Endothelial cell of umbilical vein (primary cell): ENCODE data around the gene TMOD4. TPM values are rescaled to one million over a fixed set of nuclear protein-coding genes. Genes with fewer than 3 reads are reported as not detected.

ENCODE experiments used
- BruUV-seq: library from RNA; stranded (reverse); fragments of 400-500 nt; replicated peaks from 2 replicates; lab custom pipeline; 2021; lab: Mats Ljungman, UMichigan
- CTCF ChIA-PET: fragments of 300-600, 350-600 bp; sonication (Branson Sonifier 250); formaldehyde crosslinking; loops from one replicate; lab custom pipeline; 2021; ENCODE audit warnings: antibody characterized with exemption, inconsistent platforms; lab: Charles Lee
- POLR2A ChIA-PET: fragments of 300-600, 350-600 bp; sonication (Branson Sonifier 250); formaldehyde crosslinking; loops from one replicate; lab custom pipeline; 2021; ENCODE audit warnings: antibody characterized with exemption, inconsistent platforms; lab: Charles Lee
- DNase-seq: peaks from one replicate; pipeline ENCODE4 v3.0.0-alpha.2; 2011; ENCODE audit warnings: low read depth, low spot score
- FAIRE-seq: peaks from 2 replicates; lab custom pipeline; 2011; peaks lifted over from hg19 to GRCh38; lab: Jason Lieb, UNC
- H2AFZ ChIP-seq: 2 replicates; pipeline ENCODE4 v1.6.0; 2012; ENCODE audit warnings: low read depth, low read length, control low read depth, inconsistent platforms
- H3K27ac ChIP-seq: 2 replicates; pipeline ENCODE4 v1.5.1; 2011; ENCODE audit warnings: low read depth, mild to moderate bottlenecking, control low read depth, low read length, moderate library complexity; ENCODE audit not compliant: insufficient read depth
- H3K27me3 ChIP-seq, 2 experiments: 2 replicates each; pipeline versions ENCODE4 v1.6.0 to v1.6.1; 2011; ENCODE audit warnings: low read length in 2 of 2, mixed read lengths in 1 of 2; ENCODE audit not compliant: control insufficient read depth in 2 of 2, insufficient read depth in 2 of 2
- H3K36me3 ChIP-seq, 2 experiments: 2 replicates in 1 of 2; 3 replicates in 1 of 2; pipeline ENCODE4 v1.5.1; 2011; ENCODE audit warnings: low read length in 2 of 2, mild to moderate bottlenecking in 1 of 2, moderate library complexity in 1 of 2; ENCODE audit not compliant: control insufficient read depth in 2 of 2, insufficient read depth in 2 of 2; ENCODE audit errors: extremely low read depth in 1 of 2
- H3K4me1 ChIP-seq: 3 replicates; pipeline ENCODE4 v1.5.1; 2011; ENCODE audit warnings: mild to moderate bottlenecking, low read length; ENCODE audit not compliant: control insufficient read depth, insufficient read depth; ENCODE audit errors: extremely low read depth
- H3K4me2 ChIP-seq: 2 replicates; pipeline ENCODE4 v1.6.1; 2011; ENCODE audit warnings: low read length, control low read depth, mixed read lengths; ENCODE audit not compliant: insufficient read depth
- H3K4me3 ChIP-seq, 3 experiments: fragments of 200-600 bp in 1 of 3; sonication (generic), shearing (Covaris generic) in 1 of 3; replicated peaks in 1 of 3; 2 replicates each; pipeline ENCODE4 v1.5.1; 2011 to 2016; ENCODE audit warnings: control low read depth in 3 of 3, low read length in 3 of 3, mild to moderate bottlenecking in 2 of 3, inconsistent platforms in 1 of 3, low read depth in 1 of 3, moderate library complexity in 1 of 3; ENCODE audit not compliant: insufficient read depth in 1 of 3
- H3K79me2 ChIP-seq: 2 replicates; pipeline ENCODE4 v1.6.0; 2012; ENCODE audit warnings: low read length, inconsistent platforms; ENCODE audit not compliant: control insufficient read depth, insufficient read depth
- H3K9ac ChIP-seq: replicated peaks from 2 replicates; pipeline ENCODE3; 2011; ENCODE audit warnings: low read length, control low read depth; ENCODE audit not compliant: insufficient read depth; ENCODE audit errors: extremely low read depth
- H3K9me1 ChIP-seq: replicated peaks from 3 replicates; pipeline ENCODE4 v1.6.0; 2011; ENCODE audit warnings: mild to moderate bottlenecking, low read length; ENCODE audit not compliant: control insufficient read depth, insufficient read depth; ENCODE audit errors: extremely low read depth
- H3K9me3 ChIP-seq: replicated peaks from 2 replicates; pipeline ENCODE4 v1.5.1; 2012; ENCODE audit warnings: low read length, inconsistent platforms; ENCODE audit not compliant: control insufficient read depth, insufficient read depth
- H4K20me1 ChIP-seq: replicated peaks from 2 replicates; pipeline ENCODE3; 2011; ENCODE audit warnings: mild to moderate bottlenecking, low read length; ENCODE audit not compliant: control insufficient read depth, insufficient read depth; ENCODE audit errors: extremely low read depth
- CTCF ChIP-seq, 2 donors: IDR thresholded peaks; 1 replicate in 1 of 2; 2 replicates in 1 of 2; pipeline ENCODE4 v1.5.1; 2011; ENCODE audit warnings: low read length in 2 of 2, mild to moderate bottlenecking in 2 of 2, moderate library complexity in 2 of 2, control low read depth in 1 of 2, inconsistent platforms in 1 of 2, low read depth in 1 of 2; ENCODE audit not compliant: insufficient read depth in 1 of 2; ENCODE audit errors: extremely low read depth in 1 of 2
- EZH2 ChIP-seq: IDR thresholded peaks from 2 replicates; pipeline ENCODE4 v1.6.1; 2012; ENCODE audit warnings: borderline replicate concordance, low read depth, mild to moderate bottlenecking, moderate library complexity, low read length, inconsistent platforms; ENCODE audit not compliant: severe bottlenecking
- FOS ChIP-seq: IDR thresholded peaks from 2 replicates; pipeline ENCODE4 v1.6.1; 2011; ENCODE audit warnings: mild to moderate bottlenecking, low read length, moderate library complexity, borderline replicate concordance; ENCODE audit not compliant: insufficient read depth
- GATA2 ChIP-seq: IDR thresholded peaks from 2 replicates; pipeline ENCODE4 v1.7.0; 2011; ENCODE audit warnings: low read depth, mild to moderate bottlenecking, moderate library complexity, mixed read lengths, low read length; ENCODE audit not compliant: insufficient read length, insufficient read depth
- JUN ChIP-seq: IDR thresholded peaks from 2 replicates; pipeline ENCODE4 v1.6.1; 2011; ENCODE audit warnings: borderline replicate concordance, low read depth; ENCODE audit not compliant: insufficient read length, insufficient read depth
- POLR2A ChIP-seq: IDR thresholded peaks from 2 replicates; pipeline ENCODE4 v1.6.1; 2012; ENCODE audit warnings: low read depth, mild to moderate bottlenecking, control low read depth, low read length
- POLR2AphosphoS5 ChIP-seq: IDR thresholded peaks from 2 replicates; pipeline ENCODE4 v1.6.1; 2012; ENCODE audit warnings: low read depth, mild to moderate bottlenecking, control low read depth, low read length, moderate library complexity; ENCODE audit not compliant: insufficient read depth
- dilution Hi-C: fragments of 300-500 bp; cut with MboI; formaldehyde crosslinking; loops from one replicate; pipeline ENCODE4 v1.15.0; 2019; ENCODE audit warnings: low sequenced_read_pairs; ENCODE audit not compliant: extremely low pct_ligation_motif_present
- intact Hi-C: fragments of 100-400 bp; cut with micrococcal nuclease; formaldehyde crosslinking; loops from one replicate; pipeline ENCODE4 v1.10.0; 2022
- polyA plus RNA-seq, 4 experiments: library from polyadenylated mRNA; depleted of rRNA in 3 of 4; stranded (reverse) in 3 of 4; unstranded in 1 of 4; fragments of >200 nt; gene quantifications; 2 replicates each; pipeline versions ENCODE4 v1.2.1 to v1.2.3, GENCODE V29; 2011 to 2012; ENCODE audit warnings: missing spikeins in 1 of 4
- total RNA-seq: library from RNA; stranded (reverse); gene quantifications from 2 replicates; pipeline ENCODE4 v1.2.3, GENCODE V29; 2021
- TF ChIP-seq, protein P1 (sequence below): IDR thresholded peaks from 2 replicates; pipeline ENCODE4 v1.6.1; 2011; ENCODE audit not compliant: insufficient read depth, insufficient read length

Gene TMOD4
- total and polyA plus RNA-seq, 2 donors (not counting 3 experiments of a cell fraction or from before 2014, with no cell fraction given), result 0.22 to 1.4 TPM

DNA sequence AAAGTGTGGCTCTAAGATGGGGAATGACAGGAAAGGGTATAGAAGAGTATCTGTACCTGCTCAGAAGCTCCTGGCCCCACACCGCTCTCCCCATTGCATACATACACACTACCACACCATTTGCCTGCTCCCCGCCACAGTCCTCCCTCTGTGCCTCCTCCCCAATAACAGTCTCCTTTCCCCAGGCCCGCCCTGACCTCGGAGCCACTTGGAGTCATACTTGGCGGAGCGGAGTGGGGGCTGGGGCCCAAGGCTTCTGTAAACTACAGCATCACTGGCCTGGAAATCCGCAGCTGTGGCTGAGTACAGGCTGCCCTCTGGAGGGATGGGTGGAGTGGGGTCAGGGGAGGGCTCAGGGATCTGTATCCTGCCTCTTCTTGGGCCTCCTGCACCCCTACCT lies 38.0 kb downstream of the TMOD4 start:
- Histone ChIP-seq H3K9ac (no peak overlapping the region), H4K20me1 (no peaks in the 10 kb centered on the region), H3K79me2 (no peaks in the 10 kb centered on the region), H3K27ac (no peak overlapping the region), H3K36me3 (peaks cover 2 to 69% of the 10 kb centered on the region in 2 experiments), H2AFZ (no peak overlapping the region), H3K9me1 (no peaks in the 10 kb centered on the region), H3K9me3 (no peaks in the 10 kb centered on the region), H3K4me2 (no peak overlapping the region), H3K4me3 (no peak overlapping the region), H3K4me1 (no peaks in the 10 kb centered on the region), H3K27me3 (no peaks in the 10 kb centered on the region)
- TF ChIP-seq POLR2AphosphoS5 (no peak), EZH2 (no peak), GATA2 (no peak), POLR2A (no peak), CTCF (IDR thresholded peaks at IDR 0.05; ENCODE audit: extremely low read depth in 1 of 2, insufficient read depth in 1 of 2, low read depth in 1 of 2, low read length in 2 of 2) (no peak), JUN (no peak), FOS (no peak)
- TF ChIP-seq, protein P1, sequence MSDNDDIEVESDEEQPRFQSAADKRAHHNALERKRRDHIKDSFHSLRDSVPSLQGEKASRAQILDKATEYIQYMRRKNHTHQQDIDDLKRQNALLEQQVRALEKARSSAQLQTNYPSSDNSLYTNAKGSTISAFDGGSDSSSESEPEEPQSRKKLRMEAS, result no peak
- DNase-seq (no peak), FAIRE-seq (no peak)
- CTCF ChIA-PET, result interaction anchor here (1.0 to 1.2 kb wide), 2 partner anchors 8 to 38 kb away, joined by 3 read pairs; no protein-coding TSS in a partner anchor
- intact Hi-C loops (no loop called here), dilution Hi-C loops (no loop called here)
- BruUV-seq, result no TSS peak
- POLR2A ChIA-PET, result no interaction called here
